Keratinocyte (primary cell): ENCODE results near the gene ZMIZ1. TPM values are rescaled to one million over a fixed set of nuclear protein-coding genes. Genes with fewer than 3 reads are reported as not detected.

Experiments used
- DNase-seq: peaks from one replicate; pipeline ENCODE4 v3.0.0-alpha.2; 2011; ENCODE audit warnings: low read depth, missing footprints, low spot score
- FAIRE-seq: peaks from 2 replicates; lab custom pipeline; 2011; peaks lifted over from hg19 to GRCh38; lab: Jason Lieb, UNC
- H2AFZ ChIP-seq: 2 replicates; pipeline ENCODE4 v1.6.0; 2012; ENCODE audit warnings: low read length, control low read depth, inconsistent platforms; ENCODE audit not compliant: control insufficient read depth
- H3K27ac ChIP-seq: 2 replicates; pipeline ENCODE4 v1.5.1; 2011; ENCODE audit warnings: low read length; ENCODE audit not compliant: control insufficient read depth, insufficient read depth
- H3K27me3 ChIP-seq: 3 replicates; pipeline ENCODE4 v1.6.0; 2011; ENCODE audit warnings: low read length; ENCODE audit not compliant: control insufficient read depth, insufficient read depth; ENCODE audit errors: extremely low read depth
- H3K36me3 ChIP-seq, 2 experiments: 2 replicates in 1 of 2; 3 replicates in 1 of 2; pipeline ENCODE4 v1.5.1; 2011; ENCODE audit warnings: low read length in 2 of 2, mild to moderate bottlenecking in 1 of 2; ENCODE audit not compliant: control insufficient read depth in 2 of 2, insufficient read depth in 2 of 2; ENCODE audit errors: extremely low read depth in 1 of 2
- H3K4me1 ChIP-seq: 3 replicates; pipeline ENCODE4 v1.5.1; 2011; ENCODE audit warnings: low read length; ENCODE audit not compliant: control insufficient read depth, insufficient read depth; ENCODE audit errors: extremely low read depth
- H3K4me2 ChIP-seq: 3 replicates; pipeline ENCODE4 v1.6.0; 2011; ENCODE audit warnings: low read depth, low read length; ENCODE audit not compliant: control insufficient read depth, insufficient read depth; ENCODE audit errors: extremely low read depth
- H3K4me3 ChIP-seq, 3 experiments: fragments of 200-600 bp in 1 of 3; sonication (generic) in 1 of 3; 2 replicates in 2 of 3; 3 replicates in 1 of 3; pipeline ENCODE4 v1.5.1; 2011 to 2016; ENCODE audit warnings: low read length in 3 of 3, mild to moderate bottlenecking in 3 of 3, control low read depth in 2 of 3, inconsistent platforms in 1 of 3, low read depth in 1 of 3, mixed read lengths in 1 of 3, mixed run types in 1 of 3, moderate library complexity in 1 of 3; ENCODE audit not compliant: control insufficient read depth in 2 of 3, insufficient read depth in 2 of 3; ENCODE audit errors: extremely low read depth in 1 of 3
- H3K79me2 ChIP-seq: 2 replicates; pipeline ENCODE4 v1.6.0; 2012; ENCODE audit warnings: low read length; ENCODE audit not compliant: control insufficient read depth, insufficient read depth
- H3K9ac ChIP-seq: 3 replicates; pipeline ENCODE4 v1.6.0; 2011; ENCODE audit warnings: low read length; ENCODE audit not compliant: control insufficient read depth, insufficient read depth; ENCODE audit errors: extremely low read depth
- H3K9me1 ChIP-seq: 3 replicates; pipeline ENCODE4 v1.6.0; 2011; ENCODE audit warnings: low read length; ENCODE audit not compliant: control insufficient read depth, insufficient read depth; ENCODE audit errors: extremely low read depth
- H3K9me3 ChIP-seq: 2 replicates; pipeline ENCODE4 v1.5.1; 2012; ENCODE audit warnings: low read depth, low read length; ENCODE audit not compliant: control insufficient read depth
- H4K20me1 ChIP-seq: 3 replicates; pipeline ENCODE4 v1.6.0; 2011; ENCODE audit warnings: low read length; ENCODE audit not compliant: control insufficient read depth, insufficient read depth; ENCODE audit errors: extremely low read depth
- CTCF ChIP-seq, 3 experiments: IDR thresholded peaks in 1 of 3; conservative IDR thresholded peaks in 1 of 3; optimal IDR thresholded peaks in 1 of 3; 2 replicates in 2 of 3; 3 replicates in 1 of 3; pipeline versions ENCODE3 to v1.5.1; 2011; ENCODE audit warnings: low read length in 3 of 3, mild to moderate bottlenecking in 3 of 3, moderate library complexity in 2 of 3, control low read depth in 1 of 3, inconsistent platforms in 1 of 3; ENCODE audit not compliant: insufficient read depth in 2 of 3; ENCODE audit errors: extremely low read depth in 1 of 3
- EZH2 ChIP-seq: IDR thresholded peaks from one replicate; pipeline ENCODE4 v1.6.1; 2012; ENCODE audit warnings: inconsistent platforms, mild to moderate bottlenecking, low read length, moderate library complexity
- dilution Hi-C: fragments of 300-500 bp; cut with MboI; formaldehyde crosslinking; loops from one replicate; pipeline ENCODE4 v1.7.0; 2020; ENCODE audit warnings: low sequenced_read_pairs; ENCODE audit not compliant: extremely low pct_ligation_motif_present
- polyA plus RNA-seq, 5 experiments: library from polyadenylated mRNA; depleted of rRNA in 3 of 5; stranded (reverse) in 3 of 5; stranded (forward) in 1 of 5; unstranded in 1 of 5; fragments of >200 nt; gene quantifications; 1 replicate in 1 of 5; 2 replicates in 3 of 5; 3 replicates in 1 of 5; pipeline versions ENCODE4 v1.2.1 to v1.2.3, GENCODE V29; 2011 to 2012; ENCODE audit warnings: missing spikeins in 2 of 5, low read depth in 1 of 5, low replicate concordance in 1 of 5

ZMIZ1 gene
- polyA plus RNA-seq, 1 donor (not counting 4 experiments of a cell fraction or from before 2014, with no cell fraction given): 1.8 TPM

GRCh38 chr10:79028056-79028430 is 40.7 kb upstream of the ZMIZ1 start:
- FAIRE-seq (no peak), DNase-seq (no peak)
- Histone ChIP-seq H3K27ac (no peak overlapping the region), H3K9ac (no peak overlapping the region), H3K9me1 (no peaks in the 10 kb centered on the region), H3K9me3 (no peaks in the 10 kb centered on the region), H3K4me2 (no peak overlapping the region), H4K20me1 (no peaks in the 10 kb centered on the region), H3K27me3 (peaks cover 3% of the 10 kb centered on the region), H2AFZ (no peak overlapping the region), H3K79me2 (no peaks in the 10 kb centered on the region), H3K36me3 (no peaks in the 10 kb centered on the region), H3K4me1 (no peaks in the 10 kb centered on the region), H3K4me3 (no peak overlapping the region)
- dilution Hi-C loops: no loop called here
- no peak for TF ChIP-seq CTCF (optimal IDR thresholded peaks at IDR 0.05 in 1 of 3, IDR thresholded peaks at IDR 0.05 in 1 of 3, conservative IDR thresholded peaks at IDR 0.05 in 1 of 3; ENCODE audit: extremely low read depth in 1 of 3, insufficient read depth in 2 of 3, low read length in 3 of 3)
- no peak for TF ChIP-seq EZH2

GRCh38 chr10:79028451-79029010 is 40.2 kb upstream of the ZMIZ1 start:
- FAIRE-seq: no peak
- dilution Hi-C loops: no loop called here
- H3K9me1 ChIP-seq: no peaks in the 10 kb centered on the region

More at GRCh38 chr10:79028451-79029010, 40.2 kb upstream of the ZMIZ1 start:
- Histone ChIP-seq H3K27me3 (peaks cover 3% of the 10 kb centered on the region), H4K20me1 (no peaks in the 10 kb centered on the region), H3K9me3 (no peaks in the 10 kb centered on the region), H3K4me3 (no peak overlapping the region), H3K27ac (no peak overlapping the region), H3K4me1 (no peaks in the 10 kb centered on the region), H3K9ac (no peak overlapping the region), H3K36me3 (no peaks in the 10 kb centered on the region), H3K4me2 (no peak overlapping the region), H2AFZ (no peak overlapping the region), H3K79me2 (no peaks in the 10 kb centered on the region)
- TF ChIP-seq CTCF (optimal IDR thresholded peaks at IDR 0.05 in 1 of 3, IDR thresholded peaks at IDR 0.05 in 1 of 3, conservative IDR thresholded peaks at IDR 0.05 in 1 of 3; ENCODE audit: extremely low read depth in 1 of 3, insufficient read depth in 2 of 3, low read length in 3 of 3) (no peak), EZH2 (no peak)
- DNase-seq: no peak
